GM18505 (cell line): Measurements from ENCODE around the gene TPSG1.
"Not testable (repeated sequence)": the region's sequence is repeated elsewhere in the genome, so short reads cannot be mapped to it uniquely, and the experiment has no call there.

Experiments used
- ATAC-seq: cut with Tn5 transposase; IDR thresholded peaks from one replicate; pipeline ENCODE4 v1.9.1; 2021; ENCODE audit not compliant: unreplicated experiment
- POLR2A ChIP-seq: IDR thresholded peaks from 4 replicates; pipeline ENCODE4 v1.6.1; 2011; ENCODE audit warnings: borderline replicate concordance; ENCODE audit not compliant: insufficient read depth, insufficient read length; ENCODE audit errors: extremely low read depth

The TPSG1 gene

GRCh38 chr16:1225051-1225451 is at the start of gene TPSG1:
TSS of gene TPSG1 (minus strand) at chr16:1225268. CDS start at chr16:1225252, 16 bp downstream.
- no peak for TF ChIP-seq POLR2A
- no peak for ATAC-seq

GRCh38 chr16:1274767-1275166 is 49.7 kb upstream of the TPSG1 start:
- no peak for TF ChIP-seq POLR2A
- no peak for ATAC-seq

DNA sequence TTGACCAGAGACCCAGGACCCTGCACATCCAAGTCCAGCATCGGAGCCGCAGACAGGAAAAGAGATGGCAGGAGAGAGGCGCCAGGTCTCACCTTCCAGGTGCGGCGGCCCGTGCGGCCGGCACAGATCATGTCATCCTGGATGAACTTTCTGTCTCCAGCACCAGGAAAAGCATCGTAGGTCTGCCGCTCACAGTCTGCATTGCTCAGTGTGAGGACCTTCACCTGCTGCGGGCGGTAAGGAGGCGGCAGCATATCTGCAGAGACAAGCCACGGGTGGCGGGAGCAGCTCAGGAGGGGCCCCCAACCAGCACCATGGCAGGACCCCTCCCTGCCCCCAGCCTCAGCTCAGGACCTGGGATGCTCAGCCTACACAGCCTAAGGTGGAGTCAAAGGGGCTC is 48.7 kb upstream of the TPSG1 start:
- TF ChIP-seq POLR2A: no peak
- no peak for ATAC-seq

DNA sequence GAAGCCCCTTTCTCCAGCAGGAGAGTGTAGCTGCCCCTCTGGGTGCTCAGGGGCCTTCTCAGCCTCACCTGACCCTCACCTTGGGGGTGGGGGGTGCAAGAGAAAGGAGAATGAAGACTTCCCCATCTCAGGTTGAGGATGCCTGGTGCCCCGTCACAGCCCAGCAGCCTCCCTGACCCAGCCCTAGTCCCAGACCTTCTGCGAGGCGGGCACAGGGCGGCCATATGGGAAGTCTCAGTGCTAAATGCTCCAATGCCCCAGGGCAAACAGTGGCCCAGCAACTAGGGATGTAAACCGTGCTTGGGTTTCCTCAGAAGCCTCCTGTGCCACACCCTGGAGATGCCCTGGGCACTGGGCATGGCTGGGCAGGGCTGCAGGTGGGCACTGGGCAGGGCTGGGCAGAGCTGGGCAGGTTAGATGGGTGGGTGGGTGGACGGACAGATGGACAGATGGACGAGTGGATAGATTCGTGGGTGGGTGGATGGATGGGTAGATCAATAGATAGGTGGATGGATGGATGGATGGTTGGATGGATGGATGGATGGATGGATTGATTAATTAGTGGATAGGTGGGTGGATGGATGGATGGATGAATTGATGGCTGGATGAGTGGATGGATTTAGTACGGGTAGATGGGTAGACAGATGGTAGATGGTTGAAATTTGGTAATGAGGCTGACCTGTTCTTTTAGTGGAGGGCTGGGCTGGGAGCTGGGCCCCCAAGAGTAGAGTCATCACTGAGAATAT is 47.6 kb upstream of the TPSG1 start:
- no peak for ATAC-seq
- no peak for TF ChIP-seq POLR2A

DNA sequence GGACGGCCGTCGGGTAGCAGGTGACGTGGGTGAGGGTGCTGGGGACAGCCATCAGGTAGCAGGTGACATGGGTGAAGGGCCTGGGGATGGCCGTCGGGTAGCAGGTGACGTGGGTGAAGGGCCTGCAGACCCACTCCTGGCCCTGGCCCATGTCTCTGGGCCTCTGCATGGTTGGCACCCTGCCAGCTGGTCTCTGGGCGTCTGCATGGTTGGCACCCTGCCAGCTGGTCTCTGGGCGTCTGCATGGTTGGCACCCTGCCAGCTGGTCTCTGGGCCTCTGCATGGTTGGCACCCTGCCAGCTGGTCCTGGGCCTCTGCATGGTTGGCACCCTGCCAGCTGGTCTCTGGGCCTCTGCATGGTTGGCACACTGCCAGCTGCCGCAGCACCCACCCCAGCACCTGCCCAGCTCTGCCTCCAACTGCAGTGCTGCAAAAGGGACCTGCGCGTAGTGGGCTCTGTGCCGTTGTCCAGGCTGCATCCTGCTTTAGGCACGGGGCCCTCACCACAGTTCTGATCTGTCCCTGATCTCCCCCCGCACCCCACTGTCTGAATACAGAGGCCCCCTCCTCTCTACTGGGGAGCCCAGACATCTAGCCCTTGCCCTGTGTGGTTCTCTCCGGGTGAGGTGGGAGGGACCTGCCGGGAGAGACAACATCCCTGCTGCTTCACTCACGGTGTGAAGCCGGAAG is 46.8 kb upstream of the TPSG1 start:
- not testable (repeated sequence) for ATAC-seq

DNA sequence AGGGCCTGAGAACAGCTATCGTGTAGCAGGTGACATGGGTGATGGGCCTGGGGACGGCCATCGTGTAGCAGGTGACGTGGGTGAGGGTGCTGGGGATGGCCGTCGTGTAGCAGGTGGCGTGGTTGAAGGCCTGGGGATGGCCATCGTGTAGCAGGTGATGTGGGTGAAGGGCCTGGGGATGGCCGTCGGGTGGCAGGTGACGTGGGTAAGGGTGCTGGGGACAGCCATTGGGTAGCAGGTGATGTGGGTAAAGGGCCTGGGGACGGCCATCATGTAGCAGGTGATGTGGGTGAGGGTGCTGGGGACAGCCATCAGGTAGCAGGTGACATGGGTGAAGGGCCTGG is 46.3 kb upstream of the TPSG1 start:
- no peak for ATAC-seq
- TF ChIP-seq POLR2A: no peak

DNA sequence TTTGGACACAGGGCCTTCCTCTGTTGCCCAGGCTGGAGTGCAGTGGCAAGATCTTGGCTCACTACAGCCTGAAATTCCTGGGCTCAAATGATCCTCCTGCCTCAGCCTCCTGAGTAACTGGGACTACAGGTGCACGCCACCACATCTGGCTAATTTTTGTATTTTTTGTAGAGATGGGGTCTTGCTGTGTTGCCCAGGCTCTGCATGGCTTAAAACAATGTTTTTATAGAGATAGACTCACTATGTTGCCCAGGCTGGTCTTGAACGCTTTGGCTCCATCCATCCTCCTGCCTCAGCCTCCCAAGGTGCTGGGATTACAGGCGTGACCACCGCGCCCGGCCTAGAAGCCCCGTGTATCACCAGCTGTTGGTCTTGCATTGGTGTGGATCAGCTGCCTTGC is 44.4 kb upstream of the TPSG1 start:
- ATAC-seq: not testable (repeated sequence)

DNA sequence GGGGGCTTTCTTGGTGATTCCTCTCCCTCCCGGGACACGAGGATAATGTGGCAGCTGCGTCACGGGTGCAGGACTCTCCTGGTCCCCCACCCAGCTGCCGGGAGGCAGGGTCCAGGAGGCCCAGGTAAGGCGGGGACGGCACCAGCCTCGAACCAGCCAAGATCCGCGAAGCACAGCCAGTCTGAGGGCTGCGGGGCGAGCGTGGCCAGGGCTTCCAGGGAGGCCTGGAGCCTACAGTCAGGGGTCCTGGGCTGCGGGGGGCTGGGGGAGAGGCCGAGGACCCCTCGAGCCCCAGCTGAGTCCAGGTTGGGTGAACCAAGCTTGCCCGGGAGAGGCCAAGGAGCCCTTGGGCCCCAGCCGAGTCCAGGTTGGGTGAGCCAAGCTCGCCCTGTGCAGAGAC is 40.8 kb upstream of the TPSG1 start:
- TF ChIP-seq POLR2A: no peak
- no peak for ATAC-seq

GRCh38 chr16:1265090-1265630 is 40.1 kb upstream of the TPSG1 start:
- no peak for TF ChIP-seq POLR2A
- no peak for ATAC-seq

DNA sequence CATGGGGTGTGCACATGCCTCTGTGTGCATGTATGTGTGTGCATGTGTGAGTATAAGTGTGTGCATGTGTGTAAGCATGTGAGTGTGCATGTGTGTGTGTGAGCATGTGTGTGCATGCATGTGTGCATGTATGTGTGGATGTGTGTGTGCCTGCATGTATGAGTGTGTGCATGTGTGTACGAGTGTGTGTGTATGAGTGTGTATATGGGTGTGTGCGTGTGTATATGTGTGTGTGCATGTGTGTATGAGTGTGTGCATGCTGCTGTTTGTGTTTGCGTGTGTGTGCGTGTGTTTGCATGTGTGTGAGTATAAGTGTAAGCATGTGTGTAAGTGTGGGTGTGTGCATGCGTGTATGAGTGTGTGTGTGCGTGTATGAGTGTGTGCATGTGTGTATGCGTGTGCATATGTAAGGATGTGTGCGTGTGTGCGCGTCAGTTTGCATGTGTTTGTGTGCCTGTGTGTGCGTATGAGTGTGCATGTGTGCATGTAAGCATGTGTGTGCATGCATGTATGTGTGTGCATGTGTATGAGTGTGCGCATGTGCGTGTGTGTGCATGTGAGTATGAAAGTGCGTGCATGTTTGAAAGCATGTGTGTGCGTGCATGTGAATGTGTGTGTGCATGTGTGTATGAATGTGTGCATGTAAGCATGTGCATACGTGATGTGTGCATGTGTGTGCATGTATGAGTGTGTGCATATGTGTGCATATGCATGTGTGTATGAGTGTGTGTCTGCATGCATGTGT is 39.4 kb upstream of the TPSG1 start:
- ATAC-seq: no peak
- TF ChIP-seq POLR2A: no peak

DNA sequence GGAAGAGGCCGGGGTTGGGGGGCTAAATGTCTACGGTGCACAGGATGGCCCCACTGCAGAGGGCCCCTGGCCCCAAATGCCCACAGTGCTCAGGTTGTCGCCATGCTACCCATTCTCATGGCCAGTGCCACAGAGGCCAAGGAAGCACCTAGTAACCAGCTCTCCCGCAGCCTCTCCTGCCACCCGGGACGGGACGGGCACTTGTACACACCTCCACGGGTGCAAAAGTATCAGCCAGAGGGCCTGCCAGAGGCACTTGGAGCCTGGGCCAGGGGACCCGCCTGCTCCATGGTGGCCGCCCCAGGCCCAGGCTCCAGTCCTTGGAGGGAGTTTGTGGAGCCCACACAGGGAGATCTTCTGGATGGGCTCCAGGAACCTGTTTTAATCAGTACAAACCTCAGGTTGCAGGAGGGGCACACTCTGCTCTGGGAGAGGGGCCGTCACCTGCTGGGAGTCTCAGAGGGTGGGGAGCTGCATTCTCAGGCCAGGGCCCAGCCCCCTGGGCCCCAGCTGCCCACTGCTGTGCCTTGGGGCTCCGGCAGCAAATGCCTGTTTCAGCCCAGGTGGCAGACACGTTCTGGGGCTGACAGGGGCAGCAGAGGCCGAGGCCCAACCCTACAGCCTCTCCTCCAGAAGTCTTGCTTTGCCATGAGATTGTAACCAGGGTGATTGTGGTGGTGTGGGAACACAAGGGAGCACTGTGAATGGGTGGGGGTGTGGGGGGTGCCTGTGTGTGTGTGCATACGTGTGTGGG is 38.7 kb upstream of the TPSG1 start:
- no peak for TF ChIP-seq POLR2A
- no peak for ATAC-seq

DNA sequence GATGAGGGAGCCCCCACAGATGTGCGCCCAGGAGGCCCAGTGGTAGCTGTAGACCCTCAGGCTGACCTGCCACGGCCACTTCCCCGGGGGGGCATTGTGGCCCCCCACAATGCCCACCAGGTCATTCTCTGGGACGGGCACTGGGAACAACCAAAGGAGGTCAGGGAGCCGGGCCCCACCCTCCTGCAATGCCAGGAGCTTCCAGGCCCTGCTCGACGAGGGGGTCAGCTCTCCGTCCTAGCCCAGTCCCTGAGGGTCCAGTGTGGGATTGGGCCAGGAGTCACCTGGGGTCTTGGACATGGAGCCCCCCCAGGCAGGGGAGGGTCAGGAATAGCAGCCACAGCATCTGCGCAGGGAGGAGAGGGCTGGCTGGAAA is 37.8 kb upstream of the TPSG1 start:
- no peak for ATAC-seq
- no peak for TF ChIP-seq POLR2A

DNA sequence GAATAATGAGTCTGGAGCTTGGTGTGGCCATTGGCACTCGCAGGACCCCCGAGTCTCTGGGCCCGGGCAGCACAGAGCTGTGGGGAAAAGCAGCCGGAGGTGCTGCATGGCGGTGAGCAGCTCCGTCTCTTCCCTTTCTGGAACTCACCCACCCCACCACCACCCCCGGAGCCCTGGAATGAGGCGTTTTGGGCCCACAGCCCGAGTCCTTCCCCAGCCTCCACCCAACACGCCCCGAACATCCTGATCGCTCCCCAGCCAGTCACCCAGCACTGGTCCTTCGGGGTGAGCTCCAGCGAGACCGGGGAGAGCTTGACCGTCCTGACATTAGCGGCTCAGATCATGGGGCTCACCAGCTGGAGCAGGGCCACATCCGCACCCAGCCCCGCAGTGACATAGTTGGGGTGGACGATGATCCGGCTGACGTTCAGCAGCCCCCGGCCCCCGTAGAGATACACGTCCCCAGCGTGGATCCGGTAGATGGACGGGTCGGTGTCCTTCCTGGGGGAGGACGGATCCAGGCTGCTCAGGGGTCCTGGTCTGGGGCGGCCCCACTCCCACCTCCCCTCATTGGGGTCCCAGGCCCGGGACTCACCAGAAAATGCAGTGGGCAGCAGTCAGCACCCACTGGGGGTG is 37.3 kb upstream of the TPSG1 start:
- no peak for TF ChIP-seq POLR2A
- ATAC-seq: no peak
